Calu3 (cell line): ENCODE data around the gene PTPN1. TPM values are rescaled to one million over a fixed set of nuclear protein-coding genes. Genes with fewer than 3 reads are reported as not detected.
"Not testable (repeated sequence)": the region's sequence is repeated elsewhere in the genome, so short reads cannot be mapped to it uniquely, and the experiment has no call there.

Source experiments
- BruUV-seq: library from RNA; stranded (reverse); fragments of 400-500 nt; replicated peaks from 2 replicates; lab custom pipeline; 2021; lab: Mats Ljungman, UMichigan
- CTCF ChIA-PET: fragments of 300-600 bp; sonication (Branson Sonifier 250); formaldehyde crosslinking; loops from one replicate; lab custom pipeline; 2022; ENCODE audit warnings: antibody characterized with exemption; lab: Charles Lee
- DNase-seq: peaks from one replicate; pipeline ENCODE4 v3.0.0; 2022
- H3K27ac Mint-ChIP-seq: one replicate; pipeline ENCODE4 v1.8.0; 2022; ENCODE audit warnings: mixed read lengths; ENCODE audit not compliant: unreplicated experiment
- H3K27me3 Mint-ChIP-seq: one replicate; pipeline ENCODE4 v1.8.0; 2022; ENCODE audit warnings: mixed read lengths; ENCODE audit not compliant: unreplicated experiment
- H3K36me3 Mint-ChIP-seq: one replicate; pipeline ENCODE4 v1.8.0; 2022; ENCODE audit warnings: mild to moderate bottlenecking, moderate library complexity, mixed read lengths; ENCODE audit not compliant: insufficient read depth, unreplicated experiment
- H3K4me1 Mint-ChIP-seq: one replicate; pipeline ENCODE4 v1.8.0; 2022; ENCODE audit warnings: mild to moderate bottlenecking, low read depth, mixed read lengths; ENCODE audit not compliant: unreplicated experiment
- H3K4me3 Mint-ChIP-seq: one replicate; pipeline ENCODE4 v1.8.0; 2022; ENCODE audit warnings: mild to moderate bottlenecking, low read depth, moderate library complexity, mixed read lengths; ENCODE audit not compliant: unreplicated experiment
- H3K9me3 Mint-ChIP-seq: one replicate; pipeline ENCODE4 v1.8.0; 2022; ENCODE audit warnings: low read depth, mixed read lengths; ENCODE audit not compliant: unreplicated experiment
- intact Hi-C: fragments of 100-400 bp; cut with micrococcal nuclease; formaldehyde crosslinking; loops from one replicate; pipeline ENCODE4 v1.10.0; 2022; ENCODE audit not compliant: unreplicated experiment
- total RNA-seq: library from RNA; stranded (reverse); gene quantifications from 2 replicates; pipeline ENCODE4 v1.2.3, GENCODE V29; 2022
- TF ChIP-seq, protein P1 (sequence below): fragments of 200-600 bp; IDR thresholded peaks from one replicate; pipeline ENCODE4 v1.8.0; 2022; ENCODE audit warnings: antibody characterized with exemption; ENCODE audit not compliant: unreplicated experiment

PTPN1 gene
- total RNA-seq, 1 experiment from 2014 or later: 58.5 TPM

DNA sequence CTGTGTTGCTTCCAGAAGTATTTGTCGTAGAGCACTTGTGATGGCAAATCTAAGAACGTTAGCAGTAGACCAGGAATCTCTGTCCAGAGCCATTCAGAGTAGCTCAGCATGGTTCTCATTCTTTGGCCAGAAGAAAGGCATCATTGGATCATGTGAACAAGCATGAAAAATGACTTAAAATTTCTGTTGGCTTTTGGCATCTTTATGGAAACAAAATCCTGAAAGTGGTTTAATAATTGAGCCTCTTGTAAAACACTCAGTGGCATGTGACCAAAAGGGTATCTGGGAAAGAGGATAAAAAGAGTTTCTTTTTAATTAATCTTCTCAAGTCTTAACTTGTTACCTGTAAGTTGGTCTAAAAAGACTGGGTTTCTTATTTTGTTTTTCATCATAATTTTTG is 55.2 kb downstream of the PTPN1 start:
- Mint-ChIP-seq H3K36me3 (peaks cover 50% of the 10 kb centered on the region), H3K27ac (no peak overlapping the region)
- CTCF ChIA-PET: interaction anchor here (1.1 kb wide), 1 partner anchor 82 kb away, joined by 4 read pairs; no protein-coding TSS in a partner anchor

DNA sequence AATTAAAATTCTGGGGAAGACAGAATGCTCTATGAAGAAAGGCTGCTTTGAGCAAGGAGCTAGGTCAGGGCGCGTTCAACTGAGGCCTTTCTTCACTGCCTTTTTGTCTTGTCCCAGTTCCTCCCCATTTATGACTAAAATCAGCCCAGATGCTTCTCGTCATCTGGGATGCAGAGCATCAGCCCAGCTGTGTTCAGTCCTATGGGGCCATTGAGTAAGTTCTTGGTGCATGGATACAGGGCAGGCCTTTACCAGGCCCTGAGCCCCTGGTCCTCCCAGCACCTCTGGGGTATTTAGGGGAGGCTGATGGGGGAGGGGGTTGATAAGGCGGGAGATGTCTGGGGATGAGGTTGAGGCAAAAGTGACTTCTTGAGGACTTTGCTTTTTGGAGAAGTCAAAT is 55.7 kb downstream of the PTPN1 start:
- CTCF ChIA-PET: no interaction called here
- no peak overlapping the region for H3K4me3 Mint-ChIP-seq

More for the DNA sequence above, 55.2 kb downstream of the PTPN1 start:
- no TSS peak for BruUV-seq
- TF ChIP-seq, protein P1, sequence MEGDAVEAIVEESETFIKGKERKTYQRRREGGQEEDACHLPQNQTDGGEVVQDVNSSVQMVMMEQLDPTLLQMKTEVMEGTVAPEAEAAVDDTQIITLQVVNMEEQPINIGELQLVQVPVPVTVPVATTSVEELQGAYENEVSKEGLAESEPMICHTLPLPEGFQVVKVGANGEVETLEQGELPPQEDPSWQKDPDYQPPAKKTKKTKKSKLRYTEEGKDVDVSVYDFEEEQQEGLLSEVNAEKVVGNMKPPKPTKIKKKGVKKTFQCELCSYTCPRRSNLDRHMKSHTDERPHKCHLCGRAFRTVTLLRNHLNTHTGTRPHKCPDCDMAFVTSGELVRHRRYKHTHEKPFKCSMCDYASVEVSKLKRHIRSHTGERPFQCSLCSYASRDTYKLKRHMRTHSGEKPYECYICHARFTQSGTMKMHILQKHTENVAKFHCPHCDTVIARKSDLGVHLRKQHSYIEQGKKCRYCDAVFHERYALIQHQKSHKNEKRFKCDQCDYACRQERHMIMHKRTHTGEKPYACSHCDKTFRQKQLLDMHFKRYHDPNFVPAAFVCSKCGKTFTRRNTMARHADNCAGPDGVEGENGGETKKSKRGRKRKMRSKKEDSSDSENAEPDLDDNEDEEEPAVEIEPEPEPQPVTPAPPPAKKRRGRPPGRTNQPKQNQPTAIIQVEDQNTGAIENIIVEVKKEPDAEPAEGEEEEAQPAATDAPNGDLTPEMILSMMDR: no peak
- no peak for DNase-seq
- H3K27me3 Mint-ChIP-seq: no peaks in the 10 kb centered on the region
- intact Hi-C loops: no loop called here
- no peak overlapping the region for H3K4me3 Mint-ChIP-seq
- peaks cover 35% of the 10 kb centered on the region for H3K4me1 Mint-ChIP-seq
- H3K9me3 Mint-ChIP-seq: no peaks in the 10 kb centered on the region

DNA sequence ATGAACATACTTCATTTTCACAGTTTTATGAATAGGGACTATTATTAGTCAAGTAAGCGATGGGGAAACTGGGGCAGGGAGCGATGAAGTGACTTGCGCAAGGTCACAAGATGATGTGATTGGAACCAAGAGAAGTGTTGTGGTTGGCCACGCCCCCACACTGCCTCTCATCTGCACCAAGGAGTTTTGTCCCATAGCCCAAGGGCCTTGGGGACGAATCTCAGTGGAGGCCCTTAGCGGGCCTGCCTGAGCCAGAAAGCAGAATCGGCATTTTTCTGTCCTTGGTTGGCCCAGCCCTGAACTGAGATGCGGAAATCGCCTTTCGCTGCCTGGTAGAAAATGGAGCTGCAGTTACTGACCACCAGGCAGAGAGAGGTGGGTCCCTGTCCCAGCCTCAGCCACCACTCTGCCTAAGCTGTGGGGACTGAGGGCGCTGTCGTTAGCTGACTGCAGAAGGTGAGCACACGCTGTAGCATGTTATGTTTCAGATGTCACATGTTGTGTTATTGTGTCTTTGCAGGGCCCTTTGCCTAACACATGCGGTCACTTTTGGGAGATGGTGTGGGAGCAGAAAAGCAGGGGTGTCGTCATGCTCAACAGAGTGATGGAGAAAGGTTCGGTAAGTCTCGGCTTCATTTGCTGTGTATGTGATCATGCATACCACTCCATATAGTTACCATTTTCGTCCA is 57.8 kb downstream of the PTPN1 start:
- intact Hi-C loops: no loop called here
- CTCF ChIA-PET: no interaction called here
- no peak overlapping the region for H3K27ac Mint-ChIP-seq
- H3K27me3 Mint-ChIP-seq: no peaks in the 10 kb centered on the region
- no peak overlapping the region for H3K4me3 Mint-ChIP-seq
- TF ChIP-seq, protein P1: no peak
- DNase-seq: no peak
- H3K9me3 Mint-ChIP-seq: no peaks in the 10 kb centered on the region
- BruUV-seq: no TSS peak
- peaks cover 23% of the 10 kb centered on the region for H3K4me1 Mint-ChIP-seq
- H3K36me3 Mint-ChIP-seq: peaks cover 37% of the 10 kb centered on the region

More for the DNA sequence above, 55.7 kb downstream of the PTPN1 start:
- no peaks in the 10 kb centered on the region for H3K9me3 Mint-ChIP-seq
- intact Hi-C loops: no loop called here
- no peak for DNase-seq
- TF ChIP-seq, protein P1: no peak
- BruUV-seq: no TSS peak
- peaks cover 32% of the 10 kb centered on the region for H3K4me1 Mint-ChIP-seq
- H3K36me3 Mint-ChIP-seq: peaks cover 50% of the 10 kb centered on the region
- H3K27me3 Mint-ChIP-seq: no peaks in the 10 kb centered on the region
- no peak overlapping the region for H3K27ac Mint-ChIP-seq

DNA sequence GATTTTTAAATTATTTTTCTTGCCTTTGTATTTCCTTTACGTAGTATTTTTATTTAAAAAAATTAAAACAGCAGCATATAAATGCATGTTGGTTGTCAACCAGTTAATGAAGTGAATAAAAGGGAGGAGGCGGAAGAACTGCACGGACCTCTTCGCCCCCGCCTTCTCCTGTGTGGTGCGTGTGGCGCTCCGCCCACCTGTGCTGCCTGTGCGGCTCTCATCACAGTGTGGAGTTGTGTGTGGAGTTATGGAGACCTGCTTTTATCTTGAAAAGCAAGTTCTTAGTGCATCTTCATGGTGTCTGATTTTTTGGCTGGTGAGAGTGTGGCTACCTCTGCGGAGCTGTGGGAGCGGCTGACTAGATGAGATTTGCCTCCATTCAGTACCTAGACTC is 58.4 kb downstream of the PTPN1 start:
- TF ChIP-seq, protein P1: no peak
- BruUV-seq: no TSS peak
- Mint-ChIP-seq H3K9me3 (no peaks in the 10 kb centered on the region), H3K36me3 (peaks cover 32% of the 10 kb centered on the region), H3K27me3 (no peaks in the 10 kb centered on the region), H3K4me3 (no peak overlapping the region), H3K4me1 (peaks cover 20% of the 10 kb centered on the region), H3K27ac (no peak overlapping the region)
- CTCF ChIA-PET: no interaction called here
- no peak for DNase-seq
- intact Hi-C loops: no loop called here

DNA sequence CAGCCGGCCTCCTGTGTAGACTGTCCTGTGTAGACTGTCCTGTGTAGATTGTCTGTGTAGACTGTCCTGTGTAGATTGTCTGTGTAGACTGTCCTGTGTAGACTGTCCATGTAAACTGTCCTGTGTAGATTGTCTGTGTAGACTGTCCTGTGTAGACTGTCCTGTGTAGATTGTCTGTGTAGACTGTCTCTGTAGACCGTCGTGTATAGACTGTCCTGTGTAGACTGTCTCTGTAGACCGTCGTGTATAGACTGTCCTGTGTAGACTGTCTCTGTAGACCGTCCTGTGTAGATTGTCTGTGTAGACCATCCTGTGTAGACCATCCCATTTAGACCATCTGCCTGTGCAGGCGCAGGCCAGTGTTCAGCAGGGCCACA is 59.3 kb downstream of the PTPN1 start:
- H3K36me3 Mint-ChIP-seq: peaks cover 31% of the 10 kb centered on the region
- H3K4me1 Mint-ChIP-seq: peaks cover 19% of the 10 kb centered on the region
- H3K27ac Mint-ChIP-seq, H3K27me3 Mint-ChIP-seq, DNase-seq, H3K4me3 Mint-ChIP-seq, CTCF ChIA-PET, intact Hi-C loops, H3K9me3 Mint-ChIP-seq, BruUV-seq: not testable (repeated sequence)
